ENCODE results near the gene ALK. TPM values are rescaled to one million over a fixed set of nuclear protein-coding genes. Genes with fewer than 3 reads are reported as not detected.

ALK gene
- total RNA-seq, 1 experiment from 2014 or later = 14.7 TPM

GRCh38 chr2:29694741-29695140 lies 226.6 kb downstream of the ALK start:
- TF ChIP-seq EZH2 (IDR thresholded peaks at IDR 0.05; ENCODE audit: borderline replicate concordance, low read depth, low read length, poor library complexity, severe bottlenecking) = no peak
- no peak for TF ChIP-seq CTCF (conservative IDR thresholded peaks at IDR 0.05; ENCODE audit: low read depth, low read length)
- Histone ChIP-seq H3K36me3 (ENCODE audit: insufficient read depth, low read length, poor library complexity, severe bottlenecking) (no peaks in the 10 kb centered on the region), H3K27ac (ENCODE audit: low read depth, low read length, poor library complexity, severe bottlenecking) (no peak overlapping the region), H3K27me3 (replicated peaks; ENCODE audit: insufficient read depth, low read depth, low read length, poor library complexity) (no peaks in the 10 kb centered on the region), H3K9me3 (ENCODE audit: low read depth, low read length, poor library complexity, severe bottlenecking) (no peaks in the 10 kb centered on the region), H3K4me1 (ENCODE audit: insufficient read depth, low read length, poor library complexity, severe bottlenecking) (no peaks in the 10 kb centered on the region), H3K4me3 (ENCODE audit: low read depth, low read length, poor library complexity, severe bottlenecking) (no peak overlapping the region)
- CTCF ChIA-PET = no interaction called here
- DNase-seq (ENCODE audit: low spot score) = no peak
- POLR2A ChIA-PET (ENCODE audit: low non-redundant PET) = no interaction called here
- no TSS peak for BruUV-seq (replicated peaks)
- intact Hi-C loops (cut with micrococcal nuclease; ENCODE audit: unreplicated experiment) = no loop called here

- CTCF ChIA-PET = no interaction called here
- Histone ChIP-seq H3K4me1 (ENCODE audit: insufficient read depth, low read length, poor library complexity, severe bottlenecking) (no peaks in the 10 kb centered on the region), H3K36me3 (ENCODE audit: insufficient read depth, low read length, poor library complexity, severe bottlenecking) (no peaks in the 10 kb centered on the region), H3K4me3 (ENCODE audit: low read depth, low read length, poor library complexity, severe bottlenecking) (no peak overlapping the region), H3K27ac (ENCODE audit: low read depth, low read length, poor library complexity, severe bottlenecking) (no peak overlapping the region), H3K9me3 (ENCODE audit: low read depth, low read length, poor library complexity, severe bottlenecking) (no peaks in the 10 kb centered on the region), H3K27me3 (replicated peaks; ENCODE audit: insufficient read depth, low read depth, low read length, poor library complexity) (no peaks in the 10 kb centered on the region)
- intact Hi-C loops (cut with micrococcal nuclease; ENCODE audit: unreplicated experiment) = no loop called here
- no peak for DNase-seq (ENCODE audit: low spot score)
- TF ChIP-seq CTCF (conservative IDR thresholded peaks at IDR 0.05; ENCODE audit: low read depth, low read length) (no peak), EZH2 (IDR thresholded peaks at IDR 0.05; ENCODE audit: borderline replicate concordance, low read depth, low read length, poor library complexity, severe bottlenecking) (no peak)
- BruUV-seq (replicated peaks) = no TSS peak
- POLR2A ChIA-PET (ENCODE audit: low non-redundant PET) = no interaction called here
Observed at GRCh38 chr2:29691391-29691950, 229.9 kb downstream of the ALK start.

GRCh38 chr2:29689666-29690065 lies 231.7 kb downstream of the ALK start:
- DNase-seq (ENCODE audit: low spot score) = no peak
- ChIA-PET POLR2A (ENCODE audit: low non-redundant PET) (no interaction called here), CTCF (no interaction called here)
- Histone ChIP-seq H3K4me1 (ENCODE audit: insufficient read depth, low read length, poor library complexity, severe bottlenecking) (no peaks in the 10 kb centered on the region), H3K27me3 (replicated peaks; ENCODE audit: insufficient read depth, low read depth, low read length, poor library complexity) (no peaks in the 10 kb centered on the region), H3K9me3 (ENCODE audit: low read depth, low read length, poor library complexity, severe bottlenecking) (no peaks in the 10 kb centered on the region), H3K36me3 (ENCODE audit: insufficient read depth, low read length, poor library complexity, severe bottlenecking) (no peaks in the 10 kb centered on the region), H3K4me3 (ENCODE audit: low read depth, low read length, poor library complexity, severe bottlenecking) (no peak overlapping the region), H3K27ac (ENCODE audit: low read depth, low read length, poor library complexity, severe bottlenecking) (no peak overlapping the region)
- no TSS peak for BruUV-seq (replicated peaks)
- TF ChIP-seq EZH2 (IDR thresholded peaks at IDR 0.05; ENCODE audit: borderline replicate concordance, low read depth, low read length, poor library complexity, severe bottlenecking) (no peak), CTCF (conservative IDR thresholded peaks at IDR 0.05; ENCODE audit: low read depth, low read length) (no peak)
- intact Hi-C loops (cut with micrococcal nuclease; ENCODE audit: unreplicated experiment) = no loop called here

All from A673 (cell line).